K562 (cell line): ENCODE measurements around the gene MTHFD2. TPM values are rescaled to one million over a fixed set of nuclear protein-coding genes. Genes with fewer than 3 reads are reported as not detected.

Experiments
- EP300 ChIP-seq: IDR thresholded peaks from 2 replicates; pipeline ENCODE4 v1.6.1; 2012; ENCODE audit warnings: low read length, improper control_type of control experiment
- FOXK2 ChIP-seq, 2 experiments: fragments of 450-650 bp; IDR thresholded peaks in 1 of 2; conservative IDR thresholded peaks in 1 of 2; 2 replicates each; pipeline ENCODE4 v1.6.1; 2016; ENCODE audit warnings: low read depth in 2 of 2, mild to moderate bottlenecking in 1 of 2
- JUND ChIP-seq, 2 experiments: IDR thresholded peaks; 2 replicates in 1 of 2; 3 replicates in 1 of 2; pipeline ENCODE4 v1.6.1; 2011; ENCODE audit warnings: borderline replicate concordance in 2 of 2, low read depth in 2 of 2, low read length in 2 of 2, improper control_type of control experiment in 1 of 2, missing biosample characterization in 1 of 2, missing genetic modification characterization in 1 of 2, missing genetic modification reagents in 1 of 2
- MEIS2 ChIP-seq: fragments of 450-650 bp; IDR thresholded peaks from 2 replicates; pipeline ENCODE4 v1.6.1; 2014; ENCODE audit warnings: mild to moderate bottlenecking; ENCODE audit not compliant: partially characterized antibody
- MTA3 ChIP-seq: fragments of 450-650 bp; formaldehyde crosslinking; IDR thresholded peaks from 2 replicates; pipeline ENCODE4 v1.6.1; 2017; ENCODE audit warnings: mild to moderate bottlenecking, borderline replicate concordance
- NR2C1 ChIP-seq, 2 experiments: fragments of 450-650 bp; IDR thresholded peaks; 2 replicates each; pipeline ENCODE4 v1.6.1; 2017; ENCODE audit warnings: mild to moderate bottlenecking in 2 of 2, antibody characterized with exemption in 1 of 2, inconsistent platforms in 1 of 2, missing compliant biosample characterization in 1 of 2, missing genetic modification characterization in 1 of 2
- RB1 ChIP-seq: fragments of 450-650 bp; IDR thresholded peaks from 2 replicates; pipeline ENCODE4 v1.6.1; 2017; ENCODE audit warnings: low read depth, mild to moderate bottlenecking
- REST ChIP-seq, 2 experiments: fragments of 450-650 bp; formaldehyde crosslinking in 1 of 2; IDR thresholded peaks; 2 replicates each; pipeline versions ENCODE4 v1.4.0 to v1.6.1; 2014 to 2020; ENCODE audit warnings: mild to moderate bottlenecking in 2 of 2, borderline replicate concordance in 1 of 2, low read depth in 1 of 2
- SOX6 ChIP-seq: fragments of 450-650 bp; IDR thresholded peaks from 2 replicates; pipeline ENCODE4 v1.6.1; 2014; ENCODE audit warnings: mild to moderate bottlenecking
- ZNF589 ChIP-seq: fragments of 200-800 bp; sonication (Bioruptor generic); IDR thresholded peaks from 2 replicates; pipeline ENCODE4 v1.6.1; 2016; ENCODE audit warnings: low read depth, missing genetic modification characterization, missing compliant biosample characterization
- polyA plus RNA-seq, 8 experiments: library from polyadenylated mRNA; depleted of rRNA in 4 of 8; stranded (reverse) in 5 of 8; unstranded in 3 of 8; fragments of >200 nt; fragmentation: Nextera tagmentation in 2 of 8; fragmentation: Illumina TruSeq in 1 of 8; extraction: Ambion mirVana in 2 of 8; extraction: Trizol in 1 of 8; gene quantifications; 2 replicates each; pipeline versions ENCODE4 v1.2.1 to v1.2.3, GENCODE V29; 2011 to 2014; ENCODE audit warnings: inconsistent platforms in 1 of 8, missing spikeins in 1 of 8
- total RNA-seq, 7 experiments: library from RNA; depleted of rRNA in 6 of 7; stranded (reverse); fragments of >200 nt in 6 of 7; fragmentation: Illumina TruSeq in 2 of 7; extraction: Trizol in 2 of 7; gene quantifications; 2 replicates each; pipeline versions ENCODE4 v1.2.1 to v1.2.3, GENCODE V29; 2011 to 2021; ENCODE audit warnings: low replicate concordance in 1 of 7
- TF ChIP-seq, protein P1 (sequence below): fragments of 250-450 bp; sonication (Bioruptor Pico); IDR thresholded peaks from 2 replicates; pipeline ENCODE4 v1.9.0; 2021; ENCODE audit warnings: mild to moderate bottlenecking, inconsistent platforms
- TF ChIP-seq, protein P2 (sequence below): fragments of 450-650 bp; formaldehyde crosslinking; IDR thresholded peaks from 2 replicates; pipeline ENCODE4 v1.4.0; 2020; ENCODE audit warnings: mild to moderate bottlenecking, moderate library complexity
- TF ChIP-seq, protein P3 (sequence below): fragments of 450-650 bp; IDR thresholded peaks from 2 replicates; pipeline ENCODE4 v1.6.1; 2016

Gene MTHFD2
- total and polyA plus RNA-seq, 9 of the 15 experiments (the other 6 are each of a cell fraction or from before 2014, with no cell fraction given), result 113 to 520 (median 234) TPM

DNA sequence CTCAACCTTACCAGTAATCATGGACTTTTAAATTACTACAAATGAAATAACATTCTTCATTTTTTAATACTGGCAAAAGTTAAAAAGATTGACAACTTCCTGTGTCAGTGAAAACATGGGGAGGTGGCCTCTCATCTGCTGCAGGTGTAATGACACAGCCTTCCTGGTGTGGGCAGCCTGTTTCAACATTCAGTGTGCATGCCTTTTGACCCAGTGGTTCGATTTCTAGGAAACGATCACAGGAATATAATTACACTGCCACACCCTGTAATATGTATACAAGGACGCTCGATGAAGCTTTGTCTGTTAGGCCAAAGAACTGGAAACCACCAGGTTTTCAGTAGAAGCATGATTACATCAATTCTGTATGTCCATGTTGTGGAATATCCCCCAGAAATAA is 68.7 kb downstream of the MTHFD2 start (continued):
- TF ChIP-seq, protein P1, sequence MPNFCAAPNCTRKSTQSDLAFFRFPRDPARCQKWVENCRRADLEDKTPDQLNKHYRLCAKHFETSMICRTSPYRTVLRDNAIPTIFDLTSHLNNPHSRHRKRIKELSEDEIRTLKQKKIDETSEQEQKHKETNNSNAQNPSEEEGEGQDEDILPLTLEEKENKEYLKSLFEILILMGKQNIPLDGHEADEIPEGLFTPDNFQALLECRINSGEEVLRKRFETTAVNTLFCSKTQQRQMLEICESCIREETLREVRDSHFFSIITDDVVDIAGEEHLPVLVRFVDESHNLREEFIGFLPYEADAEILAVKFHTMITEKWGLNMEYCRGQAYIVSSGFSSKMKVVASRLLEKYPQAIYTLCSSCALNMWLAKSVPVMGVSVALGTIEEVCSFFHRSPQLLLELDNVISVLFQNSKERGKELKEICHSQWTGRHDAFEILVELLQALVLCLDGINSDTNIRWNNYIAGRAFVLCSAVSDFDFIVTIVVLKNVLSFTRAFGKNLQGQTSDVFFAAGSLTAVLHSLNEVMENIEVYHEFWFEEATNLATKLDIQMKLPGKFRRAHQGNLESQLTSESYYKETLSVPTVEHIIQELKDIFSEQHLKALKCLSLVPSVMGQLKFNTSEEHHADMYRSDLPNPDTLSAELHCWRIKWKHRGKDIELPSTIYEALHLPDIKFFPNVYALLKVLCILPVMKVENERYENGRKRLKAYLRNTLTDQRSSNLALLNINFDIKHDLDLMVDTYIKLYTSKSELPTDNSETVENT (CRISPR knock-in tag), result no peak
- TF ChIP-seq FOXK2 (conservative IDR thresholded peaks at IDR 0.05 in 1 of 2, IDR thresholded peaks at IDR 0.05 in 1 of 2; ENCODE audit: low read depth in 2 of 2) (peak; percentile 59 to 71; a peak in 3 of 4 replicates), EP300 (0 out of 2 replicates have a peak, but pooled peaks have one; percentile 20), NR2C1 (IDR thresholded peaks at IDR 0.05) (no peak), NR2C1 (tag; IDR thresholded peaks at IDR 0.05) (peak; percentile 46; the same call in 1 of the 2 replicates), SOX6 (peak; percentile 72; the same call in 1 of the 2 replicates), ZNF589 (CRISPR knock-in tag) (0 out of 2 replicates have a peak, but pooled peaks have one; percentile 44), RB1 (peak; percentile 45; the same call in 1 of the 2 replicates), JUND (IDR thresholded peaks at IDR 0.05; ENCODE audit: borderline replicate concordance, low read depth, low read length) (peak; percentile 49), JUND (tag; IDR thresholded peaks at IDR 0.05; ENCODE audit: borderline replicate concordance, low read depth, low read length) (no peak; the same call in 2 of the 3 replicates), REST (IDR thresholded peaks at IDR 0.05; ENCODE audit: borderline replicate concordance) (peak; percentile 64; the same call in 1 of the 2 replicates), REST (CRISPR knock-in tag; IDR thresholded peaks at IDR 0.05; ENCODE audit: low read depth) (no peak), MTA3 (0 out of 2 replicates have a peak, but pooled peaks have one; percentile 16), MEIS2 (peak; percentile 66)
- TF ChIP-seq, protein P2, sequence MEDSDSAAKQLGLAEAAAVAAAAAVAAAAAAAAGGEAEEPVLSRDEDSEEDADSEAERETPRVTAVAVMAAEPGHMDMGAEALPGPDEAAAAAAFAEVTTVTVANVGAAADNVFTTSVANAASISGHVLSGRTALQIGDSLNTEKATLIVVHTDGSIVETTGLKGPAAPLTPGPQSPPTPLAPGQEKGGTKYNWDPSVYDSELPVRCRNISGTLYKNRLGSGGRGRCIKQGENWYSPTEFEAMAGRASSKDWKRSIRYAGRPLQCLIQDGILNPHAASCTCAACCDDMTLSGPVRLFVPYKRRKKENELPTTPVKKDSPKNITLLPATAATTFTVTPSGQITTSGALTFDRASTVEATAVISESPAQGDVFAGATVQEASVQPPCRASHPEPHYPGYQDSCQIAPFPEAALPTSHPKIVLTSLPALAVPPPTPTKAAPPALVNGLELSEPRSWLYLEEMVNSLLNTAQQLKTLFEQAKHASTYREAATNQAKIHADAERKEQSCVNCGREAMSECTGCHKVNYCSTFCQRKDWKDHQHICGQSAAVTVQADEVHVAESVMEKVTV, result peak; percentile 71
- TF ChIP-seq, protein P3, sequence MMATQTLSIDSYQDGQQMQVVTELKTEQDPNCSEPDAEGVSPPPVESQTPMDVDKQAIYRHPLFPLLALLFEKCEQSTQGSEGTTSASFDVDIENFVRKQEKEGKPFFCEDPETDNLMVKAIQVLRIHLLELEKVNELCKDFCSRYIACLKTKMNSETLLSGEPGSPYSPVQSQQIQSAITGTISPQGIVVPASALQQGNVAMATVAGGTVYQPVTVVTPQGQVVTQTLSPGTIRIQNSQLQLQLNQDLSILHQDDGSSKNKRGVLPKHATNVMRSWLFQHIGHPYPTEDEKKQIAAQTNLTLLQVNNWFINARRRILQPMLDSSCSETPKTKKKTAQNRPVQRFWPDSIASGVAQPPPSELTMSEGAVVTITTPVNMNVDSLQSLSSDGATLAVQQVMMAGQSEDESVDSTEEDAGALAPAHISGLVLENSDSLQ, result peak; percentile 73
